ENCODE data around the gene CFAP58. TPM values are rescaled to one million over a fixed set of nuclear protein-coding genes. Genes with fewer than 3 reads are reported as not detected.

The CFAP58 gene
- total and polyA plus RNA-seq, 2 donors (not counting 3 experiments of a cell fraction or from before 2014, with no cell fraction given): 0.07 to 0.29 TPM

DNA sequence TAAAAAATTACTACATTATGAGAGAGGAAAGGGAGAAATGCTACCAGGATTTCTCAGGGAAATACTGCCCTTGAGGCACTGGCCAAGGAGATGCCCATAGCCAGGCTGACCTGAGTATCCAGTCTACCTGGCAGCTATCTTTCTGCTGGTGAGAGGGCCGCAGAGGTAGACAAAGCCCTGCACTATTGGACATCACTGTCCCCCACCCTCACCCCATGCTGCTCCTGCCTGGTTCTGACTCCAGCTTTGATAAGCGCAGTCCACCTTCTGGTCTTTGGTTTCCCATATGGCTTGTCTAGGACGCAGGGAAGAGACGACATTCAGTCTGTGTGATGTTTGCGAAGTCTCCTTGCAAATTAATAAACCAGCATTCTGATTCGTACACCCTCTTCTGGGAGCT, 19.1 kb upstream of the CFAP58 start:
- intact Hi-C loops (cut with micrococcal nuclease): loop anchor here (10.0 kb wide), 2 partner anchors 290 to 430 kb away; no protein-coding TSS in a partner anchor
- H3K4me2 ChIP-seq (ENCODE audit: insufficient read depth, low read length): no peak overlapping the region
- dilution Hi-C loops (cut with MboI; ENCODE audit: extremely low pct_ligation_motif_present, low sequenced_read_pairs): no loop called here
- H3K4me1 ChIP-seq (ENCODE audit: control insufficient read depth, extremely low read depth, insufficient read depth, low read length): peaks cover 63% of the 10 kb centered on the region
- no peaks in the 10 kb centered on the region for H4K20me1 ChIP-seq (replicated peaks; ENCODE audit: control insufficient read depth, extremely low read depth, insufficient read depth, low read length)
- DNase-seq (ENCODE audit: low read depth, low spot score) (no peak), FAIRE-seq (no peak)
- ChIA-PET CTCF (interaction anchor here (2.0 to 3.7 kb wide), 2 partner anchors 13 to 28 kb away, joined by 4 to 21 read pairs; no protein-coding TSS in a partner anchor), POLR2A (no interaction called here)
- H2AFZ ChIP-seq (ENCODE audit: low read depth, low read length): no peak overlapping the region
- no peak overlapping the region for H3K27ac ChIP-seq (ENCODE audit: insufficient read depth, low read depth, low read length)
- H3K4me3 ChIP-seq (replicated peaks in 1 of 3; ENCODE audit: insufficient read depth in 1 of 3, low read depth in 1 of 3, low read length in 3 of 3): no peak overlapping the region
- H3K9me1 ChIP-seq (replicated peaks; ENCODE audit: control insufficient read depth, extremely low read depth, insufficient read depth, low read length): no peaks in the 10 kb centered on the region
- TF ChIP-seq POLR2A (IDR thresholded peaks at IDR 0.05; ENCODE audit: low read depth, low read length): no peak
- TF ChIP-seq, protein P1, sequence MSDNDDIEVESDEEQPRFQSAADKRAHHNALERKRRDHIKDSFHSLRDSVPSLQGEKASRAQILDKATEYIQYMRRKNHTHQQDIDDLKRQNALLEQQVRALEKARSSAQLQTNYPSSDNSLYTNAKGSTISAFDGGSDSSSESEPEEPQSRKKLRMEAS (IDR thresholded peaks at IDR 0.05; ENCODE audit: insufficient read depth, insufficient read length): no peak
- no peak for TF ChIP-seq EZH2 (IDR thresholded peaks at IDR 0.05; ENCODE audit: borderline replicate concordance, low read depth, low read length, severe bottlenecking)
- TF ChIP-seq GATA2 (IDR thresholded peaks at IDR 0.05; ENCODE audit: insufficient read depth, insufficient read length, low read depth, low read length): no peak
- TF ChIP-seq FOS (IDR thresholded peaks at IDR 0.05; ENCODE audit: borderline replicate concordance, insufficient read depth, low read length): no peak
- TF ChIP-seq JUN (IDR thresholded peaks at IDR 0.05; ENCODE audit: borderline replicate concordance, insufficient read depth, insufficient read length, low read depth): no peak
- no peak for TF ChIP-seq CTCF (IDR thresholded peaks at IDR 0.05; ENCODE audit: extremely low read depth in 1 of 2, insufficient read depth in 1 of 2, low read depth in 1 of 2, low read length in 2 of 2)
- TF ChIP-seq POLR2AphosphoS5 (IDR thresholded peaks at IDR 0.05; ENCODE audit: insufficient read depth, low read depth, low read length): no peak
- H3K27me3 ChIP-seq (ENCODE audit: control insufficient read depth in 2 of 2, insufficient read depth in 2 of 2, low read length in 2 of 2): no peaks in the 10 kb centered on the region
- no peaks in the 10 kb centered on the region for H3K9me3 ChIP-seq (replicated peaks; ENCODE audit: control insufficient read depth, insufficient read depth, low read length)
- peaks cover 2 to 7% of the 10 kb centered on the region in 2 experiments for H3K36me3 ChIP-seq (ENCODE audit: control insufficient read depth in 2 of 2, extremely low read depth in 1 of 2, insufficient read depth in 2 of 2, low read length in 2 of 2)
- H3K9ac ChIP-seq (replicated peaks; ENCODE audit: extremely low read depth, insufficient read depth, low read length): no peak overlapping the region
- no TSS peak for BruUV-seq (replicated peaks)
- H3K79me2 ChIP-seq (ENCODE audit: control insufficient read depth, insufficient read depth, low read length): peaks cover 81% of the 10 kb centered on the region
